ENCODE data around the gene MSH4. TPM values are rescaled to one million over a fixed set of nuclear protein-coding genes. Genes with fewer than 3 reads are reported as not detected.

The MSH4 gene
- total RNA-seq, 1 donor from 2014 or later, result 0.25 TPM

DNA sequence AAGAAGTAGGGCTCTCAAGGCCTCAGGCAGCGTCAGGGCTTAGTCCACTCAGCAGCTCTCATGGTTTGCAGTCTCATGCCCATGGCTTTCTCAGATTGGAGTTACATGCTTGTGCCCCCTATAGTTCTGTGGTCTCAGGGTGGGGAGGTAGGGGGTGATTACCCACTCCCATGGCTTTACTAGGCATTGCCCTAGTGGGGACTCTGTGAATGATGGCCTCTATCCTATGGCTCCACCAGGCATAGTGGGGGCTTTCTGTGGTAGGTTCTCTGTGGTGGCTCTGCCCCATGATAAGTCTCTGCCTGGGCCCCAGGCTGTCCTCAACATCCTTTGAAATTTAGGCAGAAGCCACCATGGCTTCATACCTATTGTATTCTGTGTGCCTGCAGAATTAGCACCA, 48.9 kb downstream of the MSH4 start:
- intact Hi-C loops (cut with DNase I), result no loop called here
- no peaks in the 10 kb centered on the region for H3K4me1 ChIP-seq

DNA sequence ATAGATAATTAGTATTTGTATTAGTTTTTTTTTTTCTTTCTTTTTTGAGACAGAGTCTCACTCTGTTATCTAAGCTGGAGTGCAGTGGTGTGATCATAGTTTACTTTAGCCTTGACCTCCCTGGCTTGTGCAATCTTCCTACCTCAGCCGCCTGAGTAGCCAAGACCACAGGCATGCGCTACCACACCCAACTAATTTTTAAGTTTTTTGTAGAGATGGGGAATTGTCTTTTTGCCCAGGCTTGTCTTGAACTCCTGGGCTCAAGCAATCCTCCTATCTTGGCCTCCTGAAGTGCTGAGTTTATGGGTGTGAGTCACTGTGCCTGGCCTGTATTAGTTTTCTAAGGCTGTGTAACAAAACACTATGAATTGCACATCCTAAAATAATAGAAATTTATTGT, 58.3 kb downstream of the MSH4 start:
- DNase-seq (ENCODE audit: extremely low spot score in 2 of 2), result no peak
- Histone ChIP-seq H3K36me3 (no peaks in the 10 kb centered on the region), H3K4me1 (no peaks in the 10 kb centered on the region), H3K4me3 (no peak overlapping the region), H3K9me3 (no peaks in the 10 kb centered on the region), H3K27me3 (no peaks in the 10 kb centered on the region), H3K27ac (no peak overlapping the region)
- TF ChIP-seq POLR2A (IDR thresholded peaks at IDR 0.05), result no peak
- TF ChIP-seq POLR2AphosphoS5 (IDR thresholded peaks at IDR 0.05; ENCODE audit: insufficient read depth in 1 of 2, low read depth in 1 of 2), result no peak
- TF ChIP-seq, protein P1, sequence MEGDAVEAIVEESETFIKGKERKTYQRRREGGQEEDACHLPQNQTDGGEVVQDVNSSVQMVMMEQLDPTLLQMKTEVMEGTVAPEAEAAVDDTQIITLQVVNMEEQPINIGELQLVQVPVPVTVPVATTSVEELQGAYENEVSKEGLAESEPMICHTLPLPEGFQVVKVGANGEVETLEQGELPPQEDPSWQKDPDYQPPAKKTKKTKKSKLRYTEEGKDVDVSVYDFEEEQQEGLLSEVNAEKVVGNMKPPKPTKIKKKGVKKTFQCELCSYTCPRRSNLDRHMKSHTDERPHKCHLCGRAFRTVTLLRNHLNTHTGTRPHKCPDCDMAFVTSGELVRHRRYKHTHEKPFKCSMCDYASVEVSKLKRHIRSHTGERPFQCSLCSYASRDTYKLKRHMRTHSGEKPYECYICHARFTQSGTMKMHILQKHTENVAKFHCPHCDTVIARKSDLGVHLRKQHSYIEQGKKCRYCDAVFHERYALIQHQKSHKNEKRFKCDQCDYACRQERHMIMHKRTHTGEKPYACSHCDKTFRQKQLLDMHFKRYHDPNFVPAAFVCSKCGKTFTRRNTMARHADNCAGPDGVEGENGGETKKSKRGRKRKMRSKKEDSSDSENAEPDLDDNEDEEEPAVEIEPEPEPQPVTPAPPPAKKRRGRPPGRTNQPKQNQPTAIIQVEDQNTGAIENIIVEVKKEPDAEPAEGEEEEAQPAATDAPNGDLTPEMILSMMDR (IDR thresholded peaks at IDR 0.05), result no peak
- intact Hi-C loops (cut with DNase I), result no loop called here

More for the DNA sequence above, 48.9 kb downstream of the MSH4 start:
- Histone ChIP-seq H3K27ac (no peak overlapping the region), H3K27me3 (no peaks in the 10 kb centered on the region), H3K4me3 (no peak overlapping the region), H3K36me3 (no peaks in the 10 kb centered on the region), H3K9me3 (no peaks in the 10 kb centered on the region)
- TF ChIP-seq POLR2A (IDR thresholded peaks at IDR 0.05) (no peak), POLR2AphosphoS5 (IDR thresholded peaks at IDR 0.05; ENCODE audit: insufficient read depth in 1 of 2, low read depth in 1 of 2) (no peak)
- TF ChIP-seq, protein P1 (IDR thresholded peaks at IDR 0.05), result no peak
- no peak for DNase-seq (ENCODE audit: extremely low spot score in 2 of 2)

DNA sequence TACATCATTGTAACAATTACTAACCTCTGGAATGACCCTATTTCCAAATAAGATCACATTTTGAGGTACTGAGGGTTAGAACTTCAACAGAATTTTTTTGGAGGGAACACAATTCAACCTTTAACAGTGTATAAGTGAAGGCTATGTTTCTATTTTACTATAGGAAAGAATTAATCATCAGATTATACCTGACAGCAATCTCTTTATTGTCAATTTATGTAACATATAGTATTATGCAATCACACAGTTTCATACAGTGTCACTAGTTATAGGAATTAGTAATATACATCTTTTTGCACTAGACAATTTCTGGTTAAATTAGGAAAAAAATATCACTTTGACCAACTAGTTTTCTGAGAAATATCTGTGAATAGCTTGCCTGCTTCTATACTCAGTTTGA, 59.1 kb downstream of the MSH4 start:
- TF ChIP-seq, protein P1 (IDR thresholded peaks at IDR 0.05), result no peak
- TF ChIP-seq POLR2AphosphoS5 (IDR thresholded peaks at IDR 0.05; ENCODE audit: insufficient read depth in 1 of 2, low read depth in 1 of 2) (no peak), POLR2A (IDR thresholded peaks at IDR 0.05) (no peak)
- intact Hi-C loops (cut with DNase I), result no loop called here
- no peak for DNase-seq (ENCODE audit: extremely low spot score in 2 of 2)
- H3K4me1 ChIP-seq, result no peaks in the 10 kb centered on the region
- H3K9me3 ChIP-seq, result no peaks in the 10 kb centered on the region
- H3K27ac ChIP-seq, result no peak overlapping the region
- H3K36me3 ChIP-seq, result no peaks in the 10 kb centered on the region
- H3K4me3 ChIP-seq, result no peak overlapping the region
- H3K27me3 ChIP-seq, result no peaks in the 10 kb centered on the region

- no peaks in the 10 kb centered on the region for H3K27me3 ChIP-seq
- intact Hi-C loops (cut with DNase I), result no loop called here
- no peaks in the 10 kb centered on the region for H3K4me1 ChIP-seq
- H3K9me3 ChIP-seq, result no peaks in the 10 kb centered on the region
- H3K36me3 ChIP-seq, result no peaks in the 10 kb centered on the region
- TF ChIP-seq, protein P1 (IDR thresholded peaks at IDR 0.05), result no peak
- TF ChIP-seq POLR2AphosphoS5 (IDR thresholded peaks at IDR 0.05; ENCODE audit: insufficient read depth in 1 of 2, low read depth in 1 of 2) (no peak), POLR2A (IDR thresholded peaks at IDR 0.05) (no peak)
- no peak for DNase-seq (ENCODE audit: extremely low spot score in 2 of 2)
- H3K27ac ChIP-seq, result no peak overlapping the region
- no peak overlapping the region for H3K4me3 ChIP-seq
Observed at GRCh38 chr1:75861831-75862230, 65.1 kb downstream of the MSH4 start.

DNA sequence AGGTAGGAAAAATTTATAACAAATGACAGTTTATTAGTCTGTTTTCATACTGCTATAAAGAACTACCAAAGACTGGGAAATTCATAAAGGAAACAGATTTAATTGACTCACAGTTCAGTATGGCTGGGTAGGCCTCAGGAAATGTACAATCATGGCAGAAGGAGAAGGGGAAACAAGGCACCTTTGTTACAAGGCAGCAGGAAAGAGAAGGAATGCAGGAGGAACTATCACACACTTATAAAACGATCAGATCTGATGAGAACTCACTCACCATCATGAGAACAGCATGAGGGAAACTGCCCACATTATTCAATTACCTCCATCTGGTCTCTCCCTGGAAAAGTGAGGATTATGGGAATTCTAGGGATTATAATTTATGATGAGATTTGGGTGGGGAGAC, 74.3 kb downstream of the MSH4 start:
- no peak for DNase-seq (ENCODE audit: extremely low spot score in 2 of 2)
- H3K27ac ChIP-seq, result no peak overlapping the region
- no peaks in the 10 kb centered on the region for H3K27me3 ChIP-seq
- H3K4me1 ChIP-seq, result no peaks in the 10 kb centered on the region
- no peaks in the 10 kb centered on the region for H3K9me3 ChIP-seq
- intact Hi-C loops (cut with DNase I), result no loop called here
- TF ChIP-seq POLR2A (IDR thresholded peaks at IDR 0.05), result no peak
- TF ChIP-seq, protein P1 (IDR thresholded peaks at IDR 0.05), result no peak
- H3K36me3 ChIP-seq, result no peaks in the 10 kb centered on the region
- H3K4me3 ChIP-seq, result no peak overlapping the region
